ENCODE results near the gene EMB. TPM values are rescaled to one million over a fixed set of nuclear protein-coding genes. Genes with fewer than 3 reads are reported as not detected.
"Not testable (repeated sequence)": the region's sequence is repeated elsewhere in the genome, so short reads cannot be mapped to it uniquely, and the experiment has no call there.

Gene EMB
- total RNA-seq, 1 donor from 2014 or later: 30.3 TPM

DNA sequence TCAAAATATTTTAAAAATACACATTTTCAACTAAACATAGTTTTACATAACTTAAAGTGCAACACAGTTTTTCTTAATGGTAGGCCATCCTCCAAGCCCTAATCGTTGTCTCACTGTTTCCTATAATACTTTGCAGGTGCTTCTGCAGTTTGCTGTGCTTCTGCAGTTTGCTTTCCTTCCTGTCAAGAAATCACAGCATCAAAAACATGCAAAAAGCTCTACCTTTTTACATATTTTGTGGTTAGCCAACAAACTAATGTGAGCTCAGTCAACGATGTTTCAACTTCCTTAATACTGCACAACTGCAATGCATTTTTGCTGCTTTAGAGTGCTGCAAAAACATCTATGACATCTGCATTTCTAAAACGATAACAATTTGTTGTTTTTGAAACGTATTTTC lies 25.2 kb downstream of the EMB start:
- no peak for ATAC-seq
- Histone ChIP-seq H3K4me1 (no peaks in the 10 kb centered on the region), H3K36me3 (no peaks in the 10 kb centered on the region), H3K27me3 (ENCODE audit: low read depth) (no peaks in the 10 kb centered on the region), H3K4me3 (no peak overlapping the region), H3K9me3 (no peaks in the 10 kb centered on the region), H3K27ac (no peak overlapping the region)
- DNase-seq: no peak
- intact Hi-C loops (cut with DNase I): no loop called here
- TF ChIP-seq, protein P1, sequence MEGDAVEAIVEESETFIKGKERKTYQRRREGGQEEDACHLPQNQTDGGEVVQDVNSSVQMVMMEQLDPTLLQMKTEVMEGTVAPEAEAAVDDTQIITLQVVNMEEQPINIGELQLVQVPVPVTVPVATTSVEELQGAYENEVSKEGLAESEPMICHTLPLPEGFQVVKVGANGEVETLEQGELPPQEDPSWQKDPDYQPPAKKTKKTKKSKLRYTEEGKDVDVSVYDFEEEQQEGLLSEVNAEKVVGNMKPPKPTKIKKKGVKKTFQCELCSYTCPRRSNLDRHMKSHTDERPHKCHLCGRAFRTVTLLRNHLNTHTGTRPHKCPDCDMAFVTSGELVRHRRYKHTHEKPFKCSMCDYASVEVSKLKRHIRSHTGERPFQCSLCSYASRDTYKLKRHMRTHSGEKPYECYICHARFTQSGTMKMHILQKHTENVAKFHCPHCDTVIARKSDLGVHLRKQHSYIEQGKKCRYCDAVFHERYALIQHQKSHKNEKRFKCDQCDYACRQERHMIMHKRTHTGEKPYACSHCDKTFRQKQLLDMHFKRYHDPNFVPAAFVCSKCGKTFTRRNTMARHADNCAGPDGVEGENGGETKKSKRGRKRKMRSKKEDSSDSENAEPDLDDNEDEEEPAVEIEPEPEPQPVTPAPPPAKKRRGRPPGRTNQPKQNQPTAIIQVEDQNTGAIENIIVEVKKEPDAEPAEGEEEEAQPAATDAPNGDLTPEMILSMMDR (IDR thresholded peaks at IDR 0.05): no peak

DNA sequence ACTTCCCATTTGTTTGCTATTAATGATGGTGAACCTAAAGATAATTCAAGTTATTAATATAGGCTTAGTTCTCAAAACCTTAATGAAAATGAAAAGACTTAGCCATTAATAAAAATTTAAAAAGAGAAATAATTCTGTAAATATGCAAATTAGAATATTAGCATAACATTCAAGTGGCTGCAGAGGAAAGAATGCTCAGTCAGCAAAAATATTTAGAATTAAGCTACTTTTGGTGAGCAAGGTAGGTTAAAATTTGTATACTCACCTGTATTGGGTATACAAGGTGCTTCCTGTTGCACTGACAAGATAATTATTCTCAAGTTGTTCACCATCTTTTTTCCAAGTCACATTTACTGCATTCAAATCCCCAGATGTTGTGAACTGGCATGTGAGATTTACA lies 30.2 kb downstream of the EMB start:
- intact Hi-C loops (cut with DNase I); H3K27me3 ChIP-seq (ENCODE audit: low read depth); H3K4me1 ChIP-seq; H3K9me3 ChIP-seq; ATAC-seq; H3K36me3 ChIP-seq; H3K4me3 ChIP-seq; DNase-seq; H3K27ac ChIP-seq: not testable (repeated sequence)

DNA sequence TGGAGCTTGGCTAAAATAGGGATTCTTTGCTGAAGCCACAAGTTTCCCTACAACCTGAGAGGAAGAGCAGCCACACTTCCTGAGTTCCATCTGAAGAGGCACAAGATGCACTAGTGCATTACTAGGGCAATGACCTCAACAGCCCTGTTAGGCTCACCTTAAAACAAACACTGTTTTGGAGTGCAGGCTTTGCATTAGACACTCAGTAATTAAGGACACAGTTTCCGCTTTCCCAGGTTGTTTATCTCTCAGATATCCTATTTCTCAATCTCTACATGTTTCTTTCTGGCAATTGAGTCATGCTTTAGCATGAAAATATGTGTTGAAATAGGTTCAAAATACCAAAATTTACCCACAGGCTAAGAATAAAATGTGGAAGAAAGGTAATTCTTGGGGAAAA lies 34.2 kb downstream of the EMB start:
- no peaks in the 10 kb centered on the region for H3K27me3 ChIP-seq (ENCODE audit: low read depth)
- H3K9me3 ChIP-seq: no peaks in the 10 kb centered on the region
- no peaks in the 10 kb centered on the region for H3K36me3 ChIP-seq
- ATAC-seq (no peak), DNase-seq (no peak)
- H3K27ac ChIP-seq: no peak overlapping the region
- no peak overlapping the region for H3K4me3 ChIP-seq
- intact Hi-C loops (cut with DNase I): no loop called here
- TF ChIP-seq, protein P1 (IDR thresholded peaks at IDR 0.05): no peak
- no peaks in the 10 kb centered on the region for H3K4me1 ChIP-seq

DNA sequence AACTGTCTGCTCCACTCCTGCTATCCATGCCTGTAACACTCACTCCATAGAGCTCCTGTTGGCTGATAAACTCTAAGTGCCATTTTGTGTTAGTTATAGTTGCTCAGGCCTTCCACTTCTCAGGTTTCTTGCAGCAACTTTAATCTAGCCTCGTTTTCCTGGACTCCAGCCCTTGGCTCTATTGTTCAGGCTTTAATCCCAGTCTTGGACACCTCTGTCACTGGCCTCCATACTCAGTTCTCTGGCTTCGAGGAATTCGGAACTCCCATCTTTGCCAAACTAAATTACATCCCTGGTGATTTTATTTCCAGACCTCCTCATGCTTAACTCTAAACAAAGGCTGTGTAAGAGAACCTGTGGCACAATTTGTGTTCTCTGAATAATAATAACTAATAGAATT lies 39.8 kb downstream of the EMB start:
- Histone ChIP-seq H3K4me1 (no peaks in the 10 kb centered on the region), H3K4me3 (no peak overlapping the region), H3K9me3 (no peaks in the 10 kb centered on the region), H3K36me3 (no peaks in the 10 kb centered on the region), H3K27me3 (ENCODE audit: low read depth) (no peaks in the 10 kb centered on the region), H3K27ac (no peak overlapping the region)
- TF ChIP-seq, protein P1 (IDR thresholded peaks at IDR 0.05): no peak
- intact Hi-C loops (cut with DNase I): no loop called here
- no peak for ATAC-seq
- no peak for DNase-seq

DNA sequence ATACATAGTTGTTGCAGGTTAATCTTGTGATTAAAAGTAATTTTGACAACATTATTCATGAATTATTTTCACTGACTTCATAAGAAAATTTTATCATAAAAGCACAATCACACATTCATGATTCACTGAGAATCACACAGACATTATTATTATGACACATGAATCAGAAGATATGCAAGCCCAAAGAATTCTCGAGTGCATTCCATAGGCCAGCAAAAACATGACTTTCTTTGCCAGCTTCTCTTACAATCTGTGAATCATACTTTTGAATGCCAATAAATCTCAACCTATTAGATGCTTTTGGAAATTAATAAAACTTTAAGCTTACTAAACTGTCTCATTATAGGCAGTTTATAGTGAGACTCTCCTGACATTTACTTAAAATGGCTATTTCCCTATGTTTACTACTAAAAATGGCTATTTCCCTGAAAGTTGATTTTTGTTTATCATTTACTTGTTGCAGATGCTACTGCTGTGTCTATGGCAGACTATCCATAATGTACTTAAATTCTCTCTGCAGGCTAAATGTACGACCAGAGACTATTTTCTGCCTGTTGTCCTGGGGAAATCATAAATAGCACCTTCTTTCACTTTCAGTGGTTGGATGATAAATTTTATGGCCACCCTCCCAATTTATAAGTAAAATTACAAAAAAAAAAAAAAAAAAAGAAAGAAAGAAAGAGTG lies 47.0 kb downstream of the EMB start:
- DNase-seq, ATAC-seq: not testable (repeated sequence)

DNA sequence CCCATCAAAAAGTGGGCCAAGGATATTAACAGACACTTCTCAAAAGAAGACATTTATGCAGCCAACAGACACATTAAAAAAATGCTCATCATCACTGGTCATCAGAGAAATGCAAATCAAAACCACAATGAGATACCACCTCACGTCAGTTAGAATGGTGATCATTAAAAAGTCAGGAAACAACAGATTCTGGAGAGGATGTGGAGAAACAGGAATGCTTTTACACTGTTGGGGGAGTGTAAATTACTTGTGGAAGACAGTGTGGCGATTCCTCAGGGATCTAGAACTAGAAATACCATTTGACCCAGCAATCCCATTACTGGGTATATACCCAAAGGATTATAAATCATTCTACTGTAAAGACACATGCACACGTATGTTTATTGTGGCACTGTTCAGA lies 48.8 kb downstream of the EMB start:
- DNase-seq; ATAC-seq; H3K4me3 ChIP-seq; H3K9me3 ChIP-seq; H3K27ac ChIP-seq; H3K4me1 ChIP-seq; intact Hi-C loops (cut with DNase I); H3K36me3 ChIP-seq; H3K27me3 ChIP-seq (ENCODE audit: low read depth): not testable (repeated sequence)

More for the DNA sequence above, 47.0 kb downstream of the EMB start:
- H3K36me3 ChIP-seq; H3K4me1 ChIP-seq; H3K27me3 ChIP-seq (ENCODE audit: low read depth); H3K27ac ChIP-seq; intact Hi-C loops (cut with DNase I); H3K4me3 ChIP-seq; H3K9me3 ChIP-seq: not testable (repeated sequence)

DNA sequence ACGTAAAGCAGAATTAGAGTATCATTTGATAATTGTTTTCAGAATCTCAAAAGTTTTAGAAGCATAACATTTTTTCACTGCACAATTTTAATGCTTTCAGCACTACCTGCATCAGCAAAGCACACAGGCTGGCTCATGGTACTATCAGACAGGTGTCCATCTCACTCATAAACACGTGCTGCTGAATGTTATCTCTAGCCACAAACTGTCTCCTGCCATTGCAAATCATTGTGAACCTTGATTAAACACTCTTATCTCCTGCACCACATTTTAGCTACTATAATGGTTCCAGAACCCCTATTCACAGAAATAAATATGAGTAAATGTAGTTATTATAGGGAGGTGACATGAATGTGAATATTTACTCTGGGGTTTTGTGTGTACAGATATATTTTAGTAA lies 56.7 kb downstream of the EMB start:
- intact Hi-C loops (cut with DNase I); H3K27me3 ChIP-seq (ENCODE audit: low read depth); H3K36me3 ChIP-seq; H3K27ac ChIP-seq; H3K4me1 ChIP-seq; ATAC-seq; DNase-seq; H3K9me3 ChIP-seq; H3K4me3 ChIP-seq: not testable (repeated sequence)

DNA sequence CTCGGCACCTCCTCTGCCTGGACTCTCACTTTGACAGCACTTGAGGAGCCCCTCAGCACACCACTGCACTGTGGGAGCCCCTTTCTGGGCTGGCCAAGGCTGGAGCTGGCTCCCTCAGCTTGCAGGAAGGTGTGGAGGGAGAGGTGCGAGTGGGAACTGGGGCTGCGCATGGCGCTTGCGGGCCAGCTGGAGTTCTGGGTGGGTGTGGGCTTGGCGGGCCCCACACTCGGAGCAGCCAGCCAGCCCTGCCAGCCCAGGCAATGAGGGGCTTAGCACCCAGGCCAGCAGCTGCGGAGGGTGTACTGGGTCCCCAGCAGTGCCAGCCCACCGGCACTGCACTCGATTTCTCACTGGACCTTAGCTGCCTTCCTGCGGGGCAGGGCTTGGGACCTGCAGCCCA lies 64.4 kb downstream of the EMB start:
- H3K36me3 ChIP-seq; H3K4me1 ChIP-seq; DNase-seq; H3K4me3 ChIP-seq; H3K27me3 ChIP-seq (ENCODE audit: low read depth); ATAC-seq; H3K27ac ChIP-seq; H3K9me3 ChIP-seq; intact Hi-C loops (cut with DNase I): not testable (repeated sequence)

DNA sequence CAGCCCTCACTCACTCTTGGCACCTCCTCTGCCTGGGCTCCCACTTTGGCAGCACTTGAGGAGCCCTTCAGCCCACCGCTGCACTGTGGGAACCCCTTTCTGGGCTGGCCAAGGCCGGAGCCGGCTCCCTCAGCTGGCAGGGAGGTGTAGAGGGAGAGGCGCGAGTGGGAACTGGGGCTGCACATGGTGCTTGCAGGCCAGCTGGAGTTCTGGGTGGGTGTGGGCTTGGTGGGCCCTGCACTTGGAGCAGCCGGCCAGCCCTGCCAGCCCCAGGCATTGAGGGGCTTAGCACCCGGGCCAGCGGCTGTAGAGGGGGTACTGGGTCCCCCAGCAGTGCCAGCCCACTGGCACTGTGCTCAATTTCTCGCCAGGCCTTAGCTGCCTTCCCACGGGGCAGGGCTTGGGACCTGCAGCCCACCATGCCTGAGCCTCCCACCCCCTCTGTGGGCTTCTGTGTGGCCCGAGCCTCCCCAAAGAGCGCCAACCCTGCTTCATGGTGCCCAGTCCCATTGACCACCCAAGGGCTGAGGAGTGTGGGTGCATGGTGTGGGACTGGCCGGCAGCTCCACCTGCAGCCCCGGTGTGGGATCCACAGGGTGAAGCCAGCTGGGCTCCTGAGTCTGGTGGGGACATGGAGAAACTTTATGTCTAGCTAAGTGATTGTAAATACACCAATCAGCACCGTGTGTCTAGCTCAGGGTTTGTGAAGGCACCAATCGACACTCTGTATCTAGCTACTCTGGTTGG lies 71.6 kb downstream of the EMB start:
- H3K4me3 ChIP-seq; H3K9me3 ChIP-seq; DNase-seq; H3K4me1 ChIP-seq; intact Hi-C loops (cut with DNase I); H3K36me3 ChIP-seq; H3K27ac ChIP-seq; H3K27me3 ChIP-seq (ENCODE audit: low read depth); ATAC-seq: not testable (repeated sequence)
